K562 (cell line): ENCODE data around the gene CPLX3. TPM values are rescaled to one million over a fixed set of nuclear protein-coding genes. Genes with fewer than 3 reads are reported as not detected.

Experiments
- ATAC-seq: fragments of 200-7000 bp; cut with Tn5 transposase; 3 replicates; pipeline ENCODE4 v1.9.1; 2020; ENCODE audit warnings: moderate library complexity
- BruUV-seq: library from RNA; stranded (reverse); fragments of 400-500 nt; replicated peaks from 2 replicates; lab custom pipeline; 2021; lab: Mats Ljungman, UMichigan
- CTCF ChIA-PET: fragments of 300-600 bp; formaldehyde crosslinking; extraction: SDS; loops from one replicate; lab custom pipeline; 2021; ENCODE audit warnings: low intra/inter-chr PET ratio; lab: Yijun Ruan, JAX
- POLR2A ChIA-PET: fragments of 300-600, 350-650 bp; sonication (Branson Sonifier 250); formaldehyde crosslinking; extraction: SDS; loops from one replicate; lab custom pipeline; 2021; ENCODE audit warnings: antibody characterized with exemption, inconsistent platforms; lab: Yijun Ruan, JAX
- DNase-seq, 4 experiments: peaks; one replicate each; pipeline versions ENCODE4 v3.0.0 to v3.0.0-alpha.2; 2011 to 2018; ENCODE audit warnings: low spot score in 3 of 4, mixed read lengths in 3 of 4; ENCODE audit errors: extremely low read depth in 1 of 4
- FAIRE-seq: peaks from 2 replicates; lab custom pipeline; 2011; peaks lifted over from hg19 to GRCh38; lab: Jason Lieb, UNC
- H2AFZ ChIP-seq: 2 replicates; pipeline ENCODE4 v1.6.0; 2011; ENCODE audit warnings: low read depth, low read length, control low read depth, inconsistent platforms
- H3K27ac ChIP-seq: fragments of 200-600 bp; 3 replicates; pipeline ENCODE4 v1.8.0; 2011; ENCODE audit warnings: low read depth, mild to moderate bottlenecking, control low read depth, inconsistent platforms, low read length, moderate library complexity, mixed read lengths; ENCODE audit errors: extremely low read depth
- H3K27me3 ChIP-seq, 2 experiments: fragments of 300-600 bp in 1 of 2; 2 replicates in 1 of 2; 3 replicates in 1 of 2; pipeline versions ENCODE4 v1.6.0 to v1.8.0; 2011; ENCODE audit warnings: inconsistent platforms in 2 of 2, low read length in 2 of 2, mild to moderate bottlenecking in 1 of 2, mixed read lengths in 1 of 2, moderate library complexity in 1 of 2; ENCODE audit not compliant: control insufficient read depth in 2 of 2, insufficient read depth in 2 of 2
- H3K36me3 ChIP-seq: fragments of 300-600 bp; 3 replicates; pipeline ENCODE4 v1.8.0; 2011; ENCODE audit warnings: mild to moderate bottlenecking, low read length, inconsistent platforms; ENCODE audit not compliant: control insufficient read depth, insufficient read depth
- H3K4me1 ChIP-seq, 2 experiments: fragments of 200-600 bp in 1 of 2; replicated peaks in 1 of 2; 2 replicates in 1 of 2; 3 replicates in 1 of 2; pipeline versions ENCODE4 v1.5.1 to v1.8.0; 2011; ENCODE audit warnings: inconsistent platforms in 2 of 2, low read length in 2 of 2, mild to moderate bottlenecking in 1 of 2, mixed read lengths in 1 of 2, moderate library complexity in 1 of 2; ENCODE audit not compliant: control insufficient read depth in 2 of 2, insufficient read depth in 2 of 2
- H3K4me2 ChIP-seq: 2 replicates; pipeline ENCODE4 v1.6.1; 2011; ENCODE audit warnings: low read length, control low read depth, inconsistent platforms, mixed read lengths; ENCODE audit not compliant: insufficient read depth
- H3K4me3 ChIP-seq: fragments of 200-600 bp; sonication (generic), shearing (Covaris generic); 2 replicates; pipeline ENCODE4 v1.5.1; 2016; ENCODE audit warnings: control low read depth, inconsistent platforms
- H3K79me2 ChIP-seq: fragments of 200-600 bp; 3 replicates; pipeline ENCODE4 v1.8.0; 2011; ENCODE audit warnings: low read length, inconsistent platforms; ENCODE audit not compliant: control insufficient read depth, insufficient read depth
- H3K9ac ChIP-seq, 2 experiments: 2 replicates each; pipeline versions ENCODE4 v1.6.0 to v1.6.1; 2011; ENCODE audit warnings: low read depth in 2 of 2, low read length in 2 of 2, control low read depth in 1 of 2, inconsistent platforms in 1 of 2, mild to moderate bottlenecking in 1 of 2, mixed read lengths in 1 of 2; ENCODE audit not compliant: insufficient read depth in 1 of 2
- H3K9me1 ChIP-seq: one replicate; pipeline ENCODE4 v1.6.0; 2011; ENCODE audit warnings: inconsistent platforms, mild to moderate bottlenecking, low read length, moderate library complexity; ENCODE audit not compliant: control insufficient read depth, insufficient read depth
- H3K9me3 ChIP-seq: replicated peaks from 2 replicates; pipeline ENCODE4 v1.5.1; 2011; ENCODE audit warnings: low read depth, low read length, inconsistent platforms; ENCODE audit not compliant: control insufficient read depth, insufficient read depth
- H4K20me1 ChIP-seq: replicated peaks from 2 replicates; pipeline ENCODE4 v1.6.1; 2011; ENCODE audit warnings: low read length, inconsistent platforms, mixed read lengths; ENCODE audit not compliant: control insufficient read depth, insufficient read depth
- HCFC1 ChIP-seq: IDR thresholded peaks from 2 replicates; pipeline ENCODE4 v1.6.1; 2012; ENCODE audit warnings: low read depth, low read length, improper control_type of control experiment
- MAZ ChIP-seq, 2 experiments: fragments of 450-650 bp in 1 of 2; sonication (generic) in 1 of 2; formaldehyde crosslinking; IDR thresholded peaks in 1 of 2; conservative IDR thresholded peaks in 1 of 2; 2 replicates each; pipeline versions ENCODE4 v1.4.0 to v1.5.0; 2020; ENCODE audit warnings: mild to moderate bottlenecking in 1 of 2, missing genetic modification reagents in 1 of 2
- POLR3A ChIP-seq: IDR thresholded peaks from 2 replicates; pipeline ENCODE4 v1.6.1; 2011; ENCODE audit warnings: borderline replicate concordance, mild to moderate bottlenecking, moderate library complexity; ENCODE audit not compliant: insufficient read length, insufficient read depth; ENCODE audit errors: extremely low read depth
- SMARCC2 ChIP-seq: fragments of 450-650 bp; IDR thresholded peaks from 2 replicates; pipeline ENCODE4 v1.6.1; 2017; ENCODE audit warnings: antibody characterized with exemption, moderate library complexity, mild to moderate bottlenecking, low read depth
- WGBS: fragments of 100-300 bp; shearing (Covaris generic); methylation state at CpG from one replicate; pipeline ENCODE4 v1.1.6; 2016; ENCODE audit warnings: low coverage, mixed read lengths; ENCODE audit not compliant: insufficient coverage; ENCODE audit errors: missing lambda C conversion rate; 5-methylcytosine and 5-hydroxymethylcytosine counted together
- in situ Hi-C: fragments of 300-500 bp; cut with MboI; formaldehyde crosslinking; loops from 4 replicates; pipeline ENCODE4 v1.15.0; 2018; ENCODE audit warnings: inconsistent platforms, mixed read lengths
- intact Hi-C: fragments of 100-400 bp; cut with micrococcal nuclease; formaldehyde crosslinking; loops from 2 replicates; pipeline ENCODE4 v1.14.2; 2022
- polyA plus RNA-seq, 8 experiments: library from polyadenylated mRNA; depleted of rRNA in 4 of 8; stranded (reverse) in 5 of 8; unstranded in 3 of 8; fragments of >200 nt; fragmentation: Nextera tagmentation in 2 of 8; fragmentation: Illumina TruSeq in 1 of 8; extraction: Ambion mirVana in 2 of 8; extraction: Trizol in 1 of 8; gene quantifications; 2 replicates each; pipeline versions ENCODE4 v1.2.1 to v1.2.3, GENCODE V29; 2011 to 2014; ENCODE audit warnings: inconsistent platforms in 1 of 8, missing spikeins in 1 of 8
- total RNA-seq, 7 experiments: library from RNA; depleted of rRNA in 6 of 7; stranded (reverse); fragments of >200 nt in 6 of 7; fragmentation: Illumina TruSeq in 2 of 7; extraction: Trizol in 2 of 7; gene quantifications; 2 replicates each; pipeline versions ENCODE4 v1.2.1 to v1.2.3, GENCODE V29; 2011 to 2021; ENCODE audit warnings: low replicate concordance in 1 of 7
- TF ChIP-seq, protein P1 (sequence below), 2 experiments: IDR thresholded peaks; 2 replicates each; pipeline ENCODE4 v1.6.1; 2011; ENCODE audit warnings: borderline replicate concordance in 1 of 2, control low read depth in 1 of 2, low read depth in 1 of 2, low read length in 1 of 2, mild to moderate bottlenecking in 1 of 2, mixed read lengths in 1 of 2, moderate library complexity in 1 of 2; ENCODE audit not compliant: insufficient read depth in 1 of 2, insufficient read length in 1 of 2, poor library complexity in 1 of 2, severe bottlenecking in 1 of 2; ENCODE audit errors: extremely low read depth in 1 of 2
- TF ChIP-seq, protein P2 (sequence below): sonication (generic); formaldehyde crosslinking; IDR thresholded peaks from 2 replicates; pipeline ENCODE4 v1.8.1; 2022; ENCODE audit warnings: missing genetic modification reagents
- TF ChIP-seq, protein P3 (sequence below), 2 experiments: fragments of 450-650 bp; conservative IDR thresholded peaks; 2 replicates each; pipeline ENCODE4 v1.6.1; 2017; ENCODE audit warnings: mild to moderate bottlenecking in 2 of 2, moderate library complexity in 2 of 2
- TF ChIP-seq, protein P4 (sequence below): sonication (generic); formaldehyde crosslinking; IDR thresholded peaks from 2 replicates; pipeline ENCODE4 v1.8.1; 2023; ENCODE audit warnings: mild to moderate bottlenecking, missing genetic modification reagents
- TF ChIP-seq, protein P5 (sequence below): fragments of 250-450 bp; sonication (Bioruptor Pico); IDR thresholded peaks from 2 replicates; pipeline ENCODE4 v1.8.0; 2022; ENCODE audit warnings: inconsistent platforms

Gene CPLX3
- total and polyA plus RNA-seq, 9 of the 15 experiments (the other 6 are each of a cell fraction or from before 2014, with no cell fraction given) = not detected

DNA sequence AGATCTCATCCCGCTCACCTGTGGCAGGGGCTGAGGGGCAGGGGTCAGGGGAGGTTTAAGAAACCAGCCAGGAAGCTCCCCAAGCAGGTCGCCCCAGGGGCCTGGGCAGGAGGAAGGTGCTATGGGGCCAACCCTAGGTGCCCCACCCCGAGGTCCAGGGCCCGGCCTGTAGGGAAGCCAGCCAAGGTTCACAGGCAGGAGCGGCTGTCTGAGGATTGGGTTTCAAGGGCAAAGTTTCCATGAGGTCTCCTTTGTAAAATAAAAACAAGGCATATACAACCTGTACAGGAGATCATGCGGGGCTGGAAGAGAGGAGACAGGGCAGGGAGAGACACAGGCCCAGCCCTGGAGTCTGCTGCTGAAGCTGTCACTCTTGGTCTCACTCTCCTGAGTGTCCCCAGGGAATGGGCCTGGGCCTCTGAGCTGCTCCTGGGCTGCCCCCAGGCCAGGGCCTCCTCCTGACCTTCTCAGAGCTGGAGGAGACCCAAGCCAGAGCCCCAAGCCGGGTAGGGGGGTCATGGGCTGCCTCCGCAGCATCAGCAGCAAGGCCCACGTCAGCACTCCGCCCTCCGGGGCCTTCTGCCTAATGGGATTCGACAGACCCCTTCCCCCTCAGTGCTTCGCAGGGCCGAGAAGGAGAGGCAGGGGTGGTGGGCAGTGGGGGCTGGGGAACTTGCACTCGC lies 5.5 kb downstream of the CPLX3 start (continued):
- TF ChIP-seq, protein P1, sequence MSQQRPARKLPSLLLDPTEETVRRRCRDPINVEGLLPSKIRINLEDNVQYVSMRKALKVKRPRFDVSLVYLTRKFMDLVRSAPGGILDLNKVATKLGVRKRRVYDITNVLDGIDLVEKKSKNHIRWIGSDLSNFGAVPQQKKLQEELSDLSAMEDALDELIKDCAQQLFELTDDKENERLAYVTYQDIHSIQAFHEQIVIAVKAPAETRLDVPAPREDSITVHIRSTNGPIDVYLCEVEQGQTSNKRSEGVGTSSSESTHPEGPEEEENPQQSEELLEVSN (IDR thresholded peaks at IDR 0.05; ENCODE audit: borderline replicate concordance in 1 of 2, extremely low read depth in 1 of 2, insufficient read depth in 1 of 2, insufficient read length in 1 of 2, low read depth in 1 of 2, low read length in 1 of 2, poor library complexity in 1 of 2, severe bottlenecking in 1 of 2) = no peak
- TF ChIP-seq, protein P2, sequence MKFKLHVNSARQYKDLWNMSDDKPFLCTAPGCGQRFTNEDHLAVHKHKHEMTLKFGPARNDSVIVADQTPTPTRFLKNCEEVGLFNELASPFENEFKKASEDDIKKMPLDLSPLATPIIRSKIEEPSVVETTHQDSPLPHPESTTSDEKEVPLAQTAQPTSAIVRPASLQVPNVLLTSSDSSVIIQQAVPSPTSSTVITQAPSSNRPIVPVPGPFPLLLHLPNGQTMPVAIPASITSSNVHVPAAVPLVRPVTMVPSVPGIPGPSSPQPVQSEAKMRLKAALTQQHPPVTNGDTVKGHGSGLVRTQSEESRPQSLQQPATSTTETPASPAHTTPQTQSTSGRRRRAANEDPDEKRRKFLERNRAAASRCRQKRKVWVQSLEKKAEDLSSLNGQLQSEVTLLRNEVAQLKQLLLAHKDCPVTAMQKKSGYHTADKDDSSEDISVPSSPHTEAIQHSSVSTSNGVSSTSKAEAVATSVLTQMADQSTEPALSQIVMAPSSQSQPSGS = no peak

DNA sequence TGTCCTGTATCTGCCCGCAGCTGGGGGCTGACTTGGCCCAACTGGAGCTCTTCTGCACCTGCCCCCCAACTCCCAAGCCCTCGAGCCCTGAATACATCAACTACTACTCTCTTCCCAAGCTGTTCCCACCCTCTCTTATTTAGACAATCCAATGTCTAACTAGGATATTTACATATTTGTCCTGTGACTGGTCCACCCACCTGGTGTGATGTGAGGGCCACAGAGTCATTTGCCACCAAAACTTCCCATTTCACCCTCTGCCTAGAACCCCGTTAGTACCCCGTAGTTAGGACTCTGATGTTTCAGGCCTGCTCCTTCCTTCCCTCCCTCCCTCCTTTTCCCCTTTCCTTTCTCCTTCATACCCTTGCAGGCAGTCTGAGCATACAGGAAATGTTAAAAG lies 6.4 kb downstream of the CPLX3 start:
- WGBS = 5% methylated on average over 4 of the region's 4 CpGs
- no peaks in the 10 kb centered on the region for H3K9me1 ChIP-seq
- no peak overlapping the region for H2AFZ ChIP-seq
- no peak overlapping the region for H3K4me3 ChIP-seq
- H4K20me1 ChIP-seq = peaks cover 12% of the 10 kb centered on the region; the same call in 1 of the 2 replicates
- ATAC-seq = no peak
- intact Hi-C loops (no loop called here), in situ Hi-C loops (no loop called here)
- H3K4me1 ChIP-seq = peaks cover 0 to 10% of the 10 kb centered on the region in 2 experiments; a peak in 1 of 5 replicates
- FAIRE-seq = no peak
- peaks cover 6 to 24% of the 10 kb centered on the region in 2 experiments; a peak in 4 of 5 replicates for H3K27me3 ChIP-seq
- H3K9ac ChIP-seq = peak overlapping the region in 1 of 2 experiments; percentile 10; a peak in 1 of 4 replicates
- DNase-seq = no peak
- H3K36me3 ChIP-seq = peaks cover 21% of the 10 kb centered on the region; the same call in 1 of the 3 replicates
- BruUV-seq = no TSS peak
- ChIA-PET POLR2A (no interaction called here), CTCF (no interaction called here)
- H3K4me2 ChIP-seq = no peak overlapping the region
- H3K79me2 ChIP-seq = no peaks in the 10 kb centered on the region
- H3K27ac ChIP-seq = no peak overlapping the region
- H3K9me3 ChIP-seq = no peaks in the 10 kb centered on the region
- TF ChIP-seq MAZ (CRISPR knock-in tag; conservative IDR thresholded peaks at IDR 0.05 in 1 of 2, IDR thresholded peaks at IDR 0.05 in 1 of 2) (no peak), HCFC1 (no peak), SMARCC2 (no peak), POLR3A (no peak)
- TF ChIP-seq, protein P3, sequence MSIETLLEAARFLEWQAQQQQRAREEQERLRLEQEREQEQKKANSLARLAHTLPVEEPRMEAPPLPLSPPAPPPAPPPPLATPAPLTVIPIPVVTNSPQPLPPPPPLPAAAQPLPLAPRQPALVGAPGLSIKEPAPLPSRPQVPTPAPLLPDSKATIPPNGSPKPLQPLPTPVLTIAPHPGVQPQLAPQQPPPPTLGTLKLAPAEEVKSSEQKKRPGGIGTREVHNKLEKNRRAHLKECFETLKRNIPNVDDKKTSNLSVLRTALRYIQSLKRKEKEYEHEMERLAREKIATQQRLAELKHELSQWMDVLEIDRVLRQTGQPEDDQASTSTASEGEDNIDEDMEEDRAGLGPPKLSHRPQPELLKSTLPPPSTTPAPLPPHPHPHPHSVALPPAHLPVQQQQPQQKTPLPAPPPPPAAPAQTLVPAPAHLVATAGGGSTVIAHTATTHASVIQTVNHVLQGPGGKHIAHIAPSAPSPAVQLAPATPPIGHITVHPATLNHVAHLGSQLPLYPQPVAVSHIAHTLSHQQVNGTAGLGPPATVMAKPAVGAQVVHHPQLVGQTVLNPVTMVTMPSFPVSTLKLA (conservative IDR thresholded peaks at IDR 0.05) = no peak
- TF ChIP-seq, protein P4, sequence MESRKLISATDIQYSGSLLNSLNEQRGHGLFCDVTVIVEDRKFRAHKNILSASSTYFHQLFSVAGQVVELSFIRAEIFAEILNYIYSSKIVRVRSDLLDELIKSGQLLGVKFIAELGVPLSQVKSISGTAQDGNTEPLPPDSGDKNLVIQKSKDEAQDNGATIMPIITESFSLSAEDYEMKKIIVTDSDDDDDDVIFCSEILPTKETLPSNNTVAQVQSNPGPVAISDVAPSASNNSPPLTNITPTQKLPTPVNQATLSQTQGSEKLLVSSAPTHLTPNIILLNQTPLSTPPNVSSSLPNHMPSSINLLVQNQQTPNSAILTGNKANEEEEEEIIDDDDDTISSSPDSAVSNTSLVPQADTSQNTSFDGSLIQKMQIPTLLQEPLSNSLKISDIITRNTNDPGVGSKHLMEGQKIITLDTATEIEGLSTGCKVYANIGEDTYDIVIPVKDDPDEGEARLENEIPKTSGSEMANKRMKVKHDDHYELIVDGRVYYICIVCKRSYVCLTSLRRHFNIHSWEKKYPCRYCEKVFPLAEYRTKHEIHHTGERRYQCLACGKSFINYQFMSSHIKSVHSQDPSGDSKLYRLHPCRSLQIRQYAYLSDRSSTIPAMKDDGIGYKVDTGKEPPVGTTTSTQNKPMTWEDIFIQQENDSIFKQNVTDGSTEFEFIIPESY (CRISPR knock-in tag) = no peak
- TF ChIP-seq, protein P5, sequence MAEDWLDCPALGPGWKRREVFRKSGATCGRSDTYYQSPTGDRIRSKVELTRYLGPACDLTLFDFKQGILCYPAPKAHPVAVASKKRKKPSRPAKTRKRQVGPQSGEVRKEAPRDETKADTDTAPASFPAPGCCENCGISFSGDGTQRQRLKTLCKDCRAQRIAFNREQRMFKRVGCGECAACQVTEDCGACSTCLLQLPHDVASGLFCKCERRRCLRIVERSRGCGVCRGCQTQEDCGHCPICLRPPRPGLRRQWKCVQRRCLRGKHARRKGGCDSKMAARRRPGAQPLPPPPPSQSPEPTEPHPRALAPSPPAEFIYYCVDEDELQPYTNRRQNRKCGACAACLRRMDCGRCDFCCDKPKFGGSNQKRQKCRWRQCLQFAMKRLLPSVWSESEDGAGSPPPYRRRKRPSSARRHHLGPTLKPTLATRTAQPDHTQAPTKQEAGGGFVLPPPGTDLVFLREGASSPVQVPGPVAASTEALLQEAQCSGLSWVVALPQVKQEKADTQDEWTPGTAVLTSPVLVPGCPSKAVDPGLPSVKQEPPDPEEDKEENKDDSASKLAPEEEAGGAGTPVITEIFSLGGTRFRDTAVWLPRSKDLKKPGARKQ = no peak
